ENCODE measurements around the gene BATF.

The BATF gene

DNA sequence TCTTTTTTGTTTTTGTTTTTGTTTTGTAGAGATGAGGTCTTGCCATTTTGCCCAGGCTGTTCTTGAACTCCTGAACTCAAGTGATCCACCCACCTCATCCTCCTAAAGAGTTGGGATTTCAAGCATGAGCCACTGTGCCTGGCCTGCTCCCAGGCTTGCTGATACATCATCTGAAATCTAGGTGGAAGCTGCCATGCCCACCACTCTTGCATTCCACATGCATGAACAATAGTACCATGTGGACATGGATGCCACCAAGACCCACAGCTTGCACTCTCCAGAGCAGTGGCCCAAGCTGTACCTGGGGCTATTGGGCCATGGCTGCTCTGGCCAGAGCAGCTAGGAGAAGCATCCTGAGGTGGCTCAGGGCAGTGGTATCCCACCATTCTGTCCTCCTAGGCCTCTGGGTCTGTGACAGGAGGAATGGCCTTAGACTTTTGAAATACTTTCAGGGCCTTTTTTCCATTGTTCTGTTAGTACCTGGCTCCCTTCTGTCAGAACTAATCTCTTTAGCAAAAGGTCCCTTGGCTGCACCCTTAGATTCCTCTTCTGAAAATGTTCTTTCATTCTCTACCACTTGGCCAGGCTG lies 69.8 kb downstream of the BATF start:
- TF ChIP-seq, protein P1, sequence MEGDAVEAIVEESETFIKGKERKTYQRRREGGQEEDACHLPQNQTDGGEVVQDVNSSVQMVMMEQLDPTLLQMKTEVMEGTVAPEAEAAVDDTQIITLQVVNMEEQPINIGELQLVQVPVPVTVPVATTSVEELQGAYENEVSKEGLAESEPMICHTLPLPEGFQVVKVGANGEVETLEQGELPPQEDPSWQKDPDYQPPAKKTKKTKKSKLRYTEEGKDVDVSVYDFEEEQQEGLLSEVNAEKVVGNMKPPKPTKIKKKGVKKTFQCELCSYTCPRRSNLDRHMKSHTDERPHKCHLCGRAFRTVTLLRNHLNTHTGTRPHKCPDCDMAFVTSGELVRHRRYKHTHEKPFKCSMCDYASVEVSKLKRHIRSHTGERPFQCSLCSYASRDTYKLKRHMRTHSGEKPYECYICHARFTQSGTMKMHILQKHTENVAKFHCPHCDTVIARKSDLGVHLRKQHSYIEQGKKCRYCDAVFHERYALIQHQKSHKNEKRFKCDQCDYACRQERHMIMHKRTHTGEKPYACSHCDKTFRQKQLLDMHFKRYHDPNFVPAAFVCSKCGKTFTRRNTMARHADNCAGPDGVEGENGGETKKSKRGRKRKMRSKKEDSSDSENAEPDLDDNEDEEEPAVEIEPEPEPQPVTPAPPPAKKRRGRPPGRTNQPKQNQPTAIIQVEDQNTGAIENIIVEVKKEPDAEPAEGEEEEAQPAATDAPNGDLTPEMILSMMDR (IDR thresholded peaks at IDR 0.05; ENCODE audit: low read depth, low read length, missing control alignments) = no peak
- no peak for DNase-seq (ENCODE audit: low read depth)
- H3K4me3 ChIP-seq (ENCODE audit: low read depth, low read length) = no peak overlapping the region
- in situ Hi-C loops (cut with HindIII; ENCODE audit: low sequenced_read_pairs) = no loop called here

DNA sequence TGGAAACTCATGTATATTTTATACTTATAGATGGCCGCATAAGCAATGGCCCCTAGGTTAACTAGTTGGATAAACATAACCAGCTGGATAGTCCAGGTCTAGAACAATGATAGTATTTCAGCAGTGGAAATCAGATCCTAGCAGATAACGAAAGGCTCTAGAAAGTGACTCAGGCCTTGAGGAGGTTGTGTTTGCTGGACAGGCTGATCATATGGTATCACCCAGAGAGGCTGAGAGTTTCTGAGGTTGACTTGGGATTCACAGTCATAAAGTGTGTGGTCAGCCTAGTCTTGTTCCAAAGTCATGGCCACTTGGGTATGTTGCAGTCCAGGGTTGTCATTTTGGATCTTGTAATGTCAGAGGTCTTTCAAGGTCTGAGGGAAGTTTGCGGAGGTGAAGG lies 73.0 kb downstream of the BATF start:
- H3K4me3 ChIP-seq (ENCODE audit: low read depth, low read length) = no peak overlapping the region
- no peak for DNase-seq (ENCODE audit: low read depth)
- in situ Hi-C loops (cut with HindIII; ENCODE audit: low sequenced_read_pairs) = no loop called here
- TF ChIP-seq, protein P1 (IDR thresholded peaks at IDR 0.05; ENCODE audit: low read depth, low read length, missing control alignments) = no peak

Data from astrocyte of the cerebellum (primary cell).